IMR-90 (cell line): Measurements from ENCODE around the gene SPEG. TPM values are rescaled to one million over a fixed set of nuclear protein-coding genes. Genes with fewer than 3 reads are reported as not detected.

Experiments used
- ATAC-seq: fragments of 200-7000 bp; cut with Tn5 transposase; 2 replicates; pipeline ENCODE4 v1.9.1; 2020; ENCODE audit warnings: low read depth, mild to moderate bottlenecking, moderate library complexity
- BruUV-seq: library from RNA; stranded (reverse); fragments of 400-500 nt; replicated peaks from 2 replicates; lab custom pipeline; 2021; lab: Mats Ljungman, UMichigan
- CTCF ChIA-PET: fragments of 300-600 bp; formaldehyde crosslinking; extraction: SDS; loops from one replicate; lab custom pipeline; 2021; ENCODE audit warnings: antibody characterized with exemption; lab: Yijun Ruan, JAX
- POLR2A ChIA-PET: fragments of 300-600 bp; sonication (Branson Sonifier 250); formaldehyde crosslinking; loops from one replicate; lab custom pipeline; 2022; ENCODE audit warnings: antibody characterized with exemption; ENCODE audit not compliant: unreplicated experiment; lab: Charles Lee
- DNase-seq: peaks from one replicate; pipeline ENCODE4 v3.0.0; 2013
- H2AFZ ChIP-seq: replicated peaks from 2 replicates; pipeline ENCODE3; 2013; ENCODE audit warnings: low read length, mild to moderate bottlenecking; ENCODE audit not compliant: poor library complexity
- H2AK5ac ChIP-seq: 2 replicates; pipeline ENCODE4 v1.6.1; 2013; ENCODE audit warnings: low read depth, low read length, inconsistent platforms
- H2AK9ac ChIP-seq: replicated peaks from 2 replicates; pipeline ENCODE3; 2013; ENCODE audit warnings: mild to moderate bottlenecking, low read depth, low read length, moderate library complexity; ENCODE audit not compliant: poor library complexity
- H2BK120ac ChIP-seq: 2 replicates; pipeline ENCODE4 v1.6.1; 2013; ENCODE audit warnings: low read depth, low read length, inconsistent platforms
- H2BK15ac ChIP-seq: 3 replicates; pipeline ENCODE4 v1.6.1; 2013; ENCODE audit warnings: low read depth, low read length, inconsistent platforms
- H2BK20ac ChIP-seq: 2 replicates; pipeline ENCODE4 v1.6.1; 2013; ENCODE audit warnings: low read depth, mild to moderate bottlenecking, inconsistent platforms, low read length, moderate library complexity
- H2BK5ac ChIP-seq: 2 replicates; pipeline ENCODE4 v1.6.1; 2013; ENCODE audit warnings: mild to moderate bottlenecking, low read depth, low read length, inconsistent platforms; ENCODE audit not compliant: poor library complexity, severe bottlenecking
- H3K14ac ChIP-seq: replicated peaks from 2 replicates; pipeline ENCODE4 v1.6.1; 2013; ENCODE audit warnings: low read depth, low read length, inconsistent platforms
- H3K18ac ChIP-seq: 2 replicates; pipeline ENCODE4 v1.6.1; 2013; ENCODE audit warnings: low read depth, low read length, control low read depth
- H3K23ac ChIP-seq: 2 replicates; pipeline ENCODE4 v1.6.1; 2013; ENCODE audit warnings: low read depth, low read length, inconsistent platforms
- H3K27ac ChIP-seq: 2 replicates; pipeline ENCODE4 v1.5.1; 2013; ENCODE audit warnings: mild to moderate bottlenecking, control low read depth, low read length; ENCODE audit not compliant: insufficient read depth
- H3K27me3 ChIP-seq: 2 replicates; pipeline ENCODE4 v1.6.1; 2013; ENCODE audit warnings: low read length; ENCODE audit not compliant: control insufficient read depth, insufficient read depth
- H3K36me3 ChIP-seq: 2 replicates; pipeline ENCODE4 v1.6.1; 2013; ENCODE audit warnings: low read length, mixed read lengths; ENCODE audit not compliant: control insufficient read depth, insufficient read depth
- H3K4ac ChIP-seq: 2 replicates; pipeline ENCODE4 v1.6.1; 2013; ENCODE audit warnings: low read depth, low read length, inconsistent platforms
- H3K4me1 ChIP-seq: 2 replicates; pipeline ENCODE4 v1.6.1; 2013; ENCODE audit warnings: low read length, mixed read lengths; ENCODE audit not compliant: control insufficient read depth, insufficient read depth
- H3K4me2 ChIP-seq: 2 replicates; pipeline ENCODE4 v1.6.1; 2013; ENCODE audit warnings: low read depth, mild to moderate bottlenecking, control low read depth, low read length, moderate library complexity
- H3K4me3 ChIP-seq: 2 replicates; pipeline ENCODE4 v1.5.1; 2013; ENCODE audit warnings: low read depth, mild to moderate bottlenecking, control low read depth, low read length, moderate library complexity; ENCODE audit not compliant: insufficient read depth
- H3K56ac ChIP-seq: 2 replicates; pipeline ENCODE4 v1.6.1; 2013; ENCODE audit warnings: low read length, inconsistent platforms; ENCODE audit not compliant: insufficient read depth; ENCODE audit errors: extremely low read depth
- H3K79me1 ChIP-seq, 2 experiments: 2 replicates each; pipeline ENCODE4 v1.6.1; 2013; ENCODE audit warnings: low read length in 2 of 2, inconsistent platforms in 1 of 2, low read depth in 1 of 2
- H3K9ac ChIP-seq: 2 replicates; pipeline ENCODE4 v1.6.1; 2013; ENCODE audit warnings: low read depth, low read length, control low read depth
- H3K9me1 ChIP-seq: 2 replicates; pipeline ENCODE4 v1.6.1; 2013; ENCODE audit warnings: low read length, inconsistent platforms; ENCODE audit not compliant: insufficient read depth
- H3K9me3 ChIP-seq: 2 replicates; pipeline ENCODE4 v1.6.1; 2013; ENCODE audit warnings: low read length; ENCODE audit not compliant: control insufficient read depth, insufficient read depth
- H4K20me1 ChIP-seq: 2 replicates; pipeline ENCODE4 v1.6.1; 2013; ENCODE audit warnings: low read length, inconsistent platforms; ENCODE audit not compliant: insufficient read depth
- H4K5ac ChIP-seq: 2 replicates; pipeline ENCODE4 v1.6.1; 2013; ENCODE audit warnings: mild to moderate bottlenecking, low read depth, low read length, control low read depth
- H4K8ac ChIP-seq, 2 experiments: 2 replicates each; pipeline ENCODE4 v1.6.1; 2013; ENCODE audit warnings: low read depth in 2 of 2, low read length in 2 of 2, control low read depth in 1 of 2, inconsistent platforms in 1 of 2
- H4K91ac ChIP-seq: 2 replicates; pipeline ENCODE4 v1.6.1; 2013; ENCODE audit warnings: low read depth, low read length, inconsistent platforms; ENCODE audit not compliant: insufficient read depth
- CTCF ChIP-seq: conservative IDR thresholded peaks from 2 replicates; pipeline ENCODE4 v1.5.1; 2012; ENCODE audit warnings: mild to moderate bottlenecking, low read depth, low read length, improper control_type of control experiment
- FOS ChIP-seq: fragments of 150-350 bp; IDR thresholded peaks from 2 replicates; pipeline ENCODE4 v1.6.1; 2016; ENCODE audit warnings: low read depth, low read length
- MAFK ChIP-seq: IDR thresholded peaks from 2 replicates; pipeline ENCODE4 v1.6.1; 2012; ENCODE audit warnings: low read depth, low read length, improper control_type of control experiment
- MAZ ChIP-seq: IDR thresholded peaks from 2 replicates; pipeline ENCODE4 v1.6.1; 2012; ENCODE audit warnings: low read depth, mild to moderate bottlenecking, low read length, improper control_type of control experiment, moderate library complexity, borderline replicate concordance
- RAD21 ChIP-seq: IDR thresholded peaks from 2 replicates; pipeline ENCODE4 v1.6.1; 2012; ENCODE audit warnings: low read length, improper control_type of control experiment
- RFX5 ChIP-seq: IDR thresholded peaks from 2 replicates; pipeline ENCODE4 v1.8.0; 2012; ENCODE audit warnings: low read depth, mild to moderate bottlenecking, low read length, moderate library complexity
- SMC3 ChIP-seq: fragments of 150-350 bp; IDR thresholded peaks from 2 replicates; pipeline ENCODE4 v1.6.1; 2016; ENCODE audit warnings: low read depth, mild to moderate bottlenecking, antibody characterized with exemption, low read length, moderate library complexity
- USF2 ChIP-seq: fragments of 150-350 bp; IDR thresholded peaks from 2 replicates; pipeline ENCODE4 v1.6.1; 2017; ENCODE audit warnings: mild to moderate bottlenecking, antibody characterized with exemption, low read length, low read depth
- WGBS, 2 experiments: methylation state at CpG; one replicate each; pipeline versions ENCODE4 v1.1.5 to v1.1.7; 2013; ENCODE audit warnings: missing lambda C conversion rate in 2 of 2; ENCODE audit not compliant: insufficient read length in 1 of 2; ENCODE audit errors: extremely low coverage in 2 of 2; 5-methylcytosine and 5-hydroxymethylcytosine counted together
- dilution Hi-C: fragments of 300-500 bp; cut with HindIII; formaldehyde crosslinking; loops from one replicate; pipeline ENCODE4 v1.14.3; 2018; ENCODE audit warnings: low sequenced_read_pairs; ENCODE audit not compliant: unreplicated experiment
- in situ Hi-C: fragments of 300-500 bp; cut with MboI; formaldehyde crosslinking; loops from 3 replicates; pipeline ENCODE4 v1.14.3; 2019; ENCODE audit warnings: low sequenced_read_pairs, inconsistent platforms, mixed read lengths
- intact Hi-C: fragments of 100-400 bp; cut with micrococcal nuclease; formaldehyde crosslinking; loops from 2 replicates; pipeline ENCODE4 v1.10.0; 2022
- polyA plus RNA-seq, 3 experiments: library from polyadenylated mRNA; depleted of rRNA; stranded (reverse); fragments of >200 nt; gene quantifications; 2 replicates each; pipeline ENCODE4 v1.2.3, GENCODE V29; 2012; ENCODE audit warnings: low replicate concordance in 1 of 3
- total RNA-seq: library from RNA; depleted of rRNA; stranded (reverse); fragments of >200 nt; gene quantifications from 2 replicates; pipeline ENCODE4 v1.2.3, GENCODE V29; 2012

Gene SPEG
- total and polyA plus RNA-seq, 2 of the 4 experiments (the other 2 are of a cell fraction), result 6.8 to 81.6 TPM

- CTCF ChIA-PET, result interaction anchor here (0.6 to 1.4 kb wide), 6 partner anchors 10 to 148 kb away, joined by 3 to 5 read pairs (median 4); no protein-coding TSS in a partner anchor
- Histone ChIP-seq H2AFZ (peak overlapping the region; percentile 86), H3K79me1 (peaks cover 6 to 38% of the 10 kb centered on the region in 2 experiments; a peak in 3 of 4 replicates), H3K27ac (no peak overlapping the region), H3K14ac (no peak overlapping the region; the same call in 1 of the 2 replicates), H3K4ac (no peak overlapping the region), H4K91ac (no peak overlapping the region), H3K4me2 (peak overlapping the region; percentile 76; the same call in 1 of the 2 replicates), H2BK20ac (no peak overlapping the region), H3K9me3 (no peaks in the 10 kb centered on the region), H4K5ac (no peak overlapping the region), H2AK9ac (peak overlapping the region; percentile 82), H2BK120ac (no peak overlapping the region), H3K9ac (no peak overlapping the region), H3K56ac (no peak overlapping the region), H3K36me3 (peaks cover 26% of the 10 kb centered on the region), H2BK5ac (no peak overlapping the region), H2AK5ac (peak overlapping the region; percentile 48), H2BK15ac (no peak overlapping the region; the same call in 2 of the 3 replicates), H4K8ac (no peak overlapping the region), H4K20me1 (peaks cover 28% of the 10 kb centered on the region), H3K18ac (no peak overlapping the region), H3K4me3 (peak overlapping the region; percentile 16), H3K4me1 (peaks cover 24% of the 10 kb centered on the region), H3K9me1 (peaks cover 2% of the 10 kb centered on the region; the same call in 1 of the 2 replicates), H3K27me3 (no peaks in the 10 kb centered on the region), H3K23ac (no peak overlapping the region)
- DNase-seq, result peak; percentile 56
- no TSS peak for BruUV-seq
- 13% methylated on average over 26 of the region's 48 CpGs; no CpG with 5 or more reads in 1 of the 2 experiments for WGBS, 2 experiments
- no peak for ATAC-seq
- POLR2A ChIA-PET, result no interaction called here
- TF ChIP-seq MAZ (no peak), FOS (no peak), MAFK (no peak), CTCF (peak; percentile 67), USF2 (no peak), SMC3 (peak; percentile 38), RAD21 (peak; percentile 59), RFX5 (no peak)
- intact Hi-C loops (loop anchor here (1.0 to 2.0 kb wide), 3 partner anchors 55 to 148 kb away; partner anchors contain the start of gene STK11IP), dilution Hi-C loops (no loop called here), in situ Hi-C loops (no loop called here)
Measured at GRCh38 chr2:219541611-219542180, 107.1 kb downstream of the SPEG start.
